GM21381 (cell line): Measurements from ENCODE around the gene OR2T8.

Experiments
- ATAC-seq: cut with Tn5 transposase; IDR thresholded peaks from one replicate; pipeline ENCODE4 v1.9.1; 2021; ENCODE audit warnings: mild to moderate bottlenecking, moderate library complexity; ENCODE audit not compliant: unreplicated experiment

Gene OR2T8

DNA sequence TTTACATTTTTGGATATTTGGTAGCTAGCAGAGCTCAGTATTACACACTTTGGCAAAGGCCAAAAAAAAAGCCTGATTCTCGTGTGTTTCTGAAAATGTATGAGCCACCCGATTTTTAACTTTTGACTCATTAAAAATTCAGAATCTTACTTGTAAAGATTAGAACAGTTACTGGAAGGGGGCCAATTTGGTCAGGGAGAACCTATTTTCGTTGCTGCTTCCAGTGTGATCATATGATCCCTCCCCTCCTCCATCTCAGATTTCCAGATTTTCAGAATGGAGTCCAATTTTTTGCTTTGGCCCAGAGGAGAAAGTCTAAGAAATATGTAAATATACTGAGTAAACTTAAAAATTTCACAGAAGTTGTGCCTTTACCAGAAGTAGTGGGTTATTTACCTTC lies 41.7 kb downstream of the OR2T8 start:
- no peak for ATAC-seq

DNA sequence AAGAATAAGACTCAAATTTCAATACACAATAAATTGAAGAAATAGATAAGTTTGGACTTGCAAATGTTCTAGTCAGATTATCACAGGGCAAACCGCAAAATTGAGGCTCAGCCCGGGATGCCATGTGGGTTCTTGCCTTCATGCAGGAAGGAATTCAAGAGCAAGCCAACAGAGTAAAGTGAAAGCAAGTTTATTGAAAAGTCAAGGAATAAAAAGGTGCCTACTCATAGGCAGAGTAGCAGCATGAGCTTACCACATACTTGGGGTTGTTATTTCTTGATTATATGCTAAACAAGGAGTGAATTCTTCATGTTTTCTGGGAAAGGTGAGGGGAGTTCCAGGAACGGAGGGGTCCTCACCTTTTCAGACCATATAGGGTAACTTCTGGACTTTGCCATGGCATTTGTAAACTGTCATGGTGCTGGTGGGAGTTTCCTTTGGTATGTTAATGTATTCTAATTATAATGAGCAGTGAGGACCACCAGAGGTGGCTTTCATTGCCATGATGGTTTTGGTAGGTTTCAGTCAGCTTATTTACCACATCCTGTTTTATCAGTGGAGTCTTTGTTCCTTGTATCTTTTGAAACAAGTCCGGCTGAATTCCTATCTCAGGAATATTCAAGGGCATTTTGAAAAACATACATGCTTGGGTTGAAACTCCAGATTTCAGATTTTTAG lies 43.0 kb downstream of the OR2T8 start:
- ATAC-seq = no peak

DNA sequence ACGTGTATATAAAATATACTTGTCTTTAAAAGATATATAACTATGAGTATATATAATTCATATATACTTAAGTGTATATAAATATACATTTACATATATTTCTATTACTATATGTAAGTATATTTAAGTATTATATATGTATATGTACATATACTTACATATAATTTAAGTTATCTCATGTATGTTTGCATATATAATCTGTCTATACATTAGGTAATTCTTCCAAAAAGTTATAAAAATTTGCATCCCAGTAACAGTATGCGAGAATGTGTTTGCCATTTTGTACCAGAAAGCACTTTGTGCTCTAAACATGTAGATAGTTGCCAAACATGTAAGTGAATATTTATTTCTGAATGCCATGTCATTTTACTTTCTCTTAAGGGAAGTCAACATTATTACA lies 44.9 kb downstream of the OR2T8 start, which contains the start of gene OR2AK2:
TSS of gene OR2AK2 (plus strand) at position 301 of the 400 bp plus-strand sequence. CDS start 144 bp downstream, outside the sequence.
- ATAC-seq = no peak

DNA sequence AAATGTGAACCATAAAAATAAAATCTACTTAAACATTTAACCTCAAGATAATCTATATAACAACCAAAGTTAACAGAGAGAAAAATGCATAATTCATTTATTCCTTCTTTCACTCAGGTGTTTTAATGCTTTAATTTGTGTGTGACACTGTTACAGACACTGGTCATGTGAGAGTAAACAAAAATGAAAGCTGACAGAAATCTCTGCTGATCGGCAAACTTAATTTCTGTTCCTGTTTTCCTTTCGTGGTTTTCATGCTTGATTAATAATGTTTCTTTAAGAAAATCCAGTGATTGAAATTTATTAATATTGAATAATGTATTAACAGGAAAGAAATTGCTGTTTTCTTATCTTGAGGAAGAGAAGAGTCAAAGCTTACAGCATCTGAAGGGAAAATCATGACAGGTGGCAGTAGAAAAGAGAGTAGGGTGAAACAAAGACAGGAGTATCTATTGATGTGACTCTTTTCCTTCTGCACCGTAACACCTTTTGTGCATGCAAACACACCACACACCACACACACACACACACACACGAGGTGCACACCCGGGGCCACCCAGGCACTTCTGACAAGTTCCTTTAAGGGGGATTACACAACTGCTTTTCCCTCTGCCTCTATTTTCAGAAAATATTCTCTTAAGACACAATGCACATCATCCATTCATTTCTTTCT lies 46.6 kb downstream of the OR2T8 start:
- ATAC-seq = peak; percentile 80
